Esophagus squamous epithelium (tissue), 5 donors: ENCODE measurements around the gene PRRT2. TPM values are rescaled to one million over a fixed set of nuclear protein-coding genes. Genes with fewer than 3 reads are reported as not detected.

Experiments
- DNase-seq: peaks from one replicate; lab custom pipeline; 2025; lab: John Stamatoyannopoulos, UW
- H3K27ac ChIP-seq, 4 donors: fragments of 200-600 bp; sonication (generic); one replicate each; pipeline ENCODE4 v1.5.1; 2016 to 2019; ENCODE audit warnings: mild to moderate bottlenecking in 1 of 4
- H3K27me3 ChIP-seq, 4 donors: fragments of 200-600 bp; sonication (generic); 1 replicate in 3 of 4; 2 replicates in 1 of 4; pipeline versions ENCODE4 v1.5.1 to v1.6.0; 2017 to 2021; ENCODE audit warnings: antibody characterized with exemption in 1 of 4
- H3K36me3 ChIP-seq, 3 donors: fragments of 200-600 bp; sonication (generic); one replicate each; pipeline ENCODE4 v1.5.1; 2016 to 2019
- H3K4me1 ChIP-seq, 3 donors: fragments of 200-600 bp; sonication (generic); one replicate each; pipeline ENCODE4 v1.5.1; 2017 to 2019
- H3K4me3 ChIP-seq, 4 donors: fragments of 200-600 bp; sonication (generic); 1 replicate in 3 of 4; 2 replicates in 1 of 4; pipeline ENCODE4 v1.5.1; 2016 to 2019; ENCODE audit warnings: mild to moderate bottlenecking in 2 of 4, moderate library complexity in 1 of 4
- H3K9me3 ChIP-seq, 3 donors: fragments of 200-600 bp; sonication (generic); one replicate each; pipeline ENCODE4 v1.5.1; 2016 to 2019
- POLR2A ChIP-seq, 4 donors: fragments of 450-650 bp; IDR thresholded peaks; one replicate each; pipeline ENCODE4 v1.6.1; 2017; ENCODE audit warnings: antibody characterized with exemption in 4 of 4, mild to moderate bottlenecking in 4 of 4, moderate library complexity in 3 of 4
- WGBS, 2 donors: methylation state at CpG; one replicate each; pipeline ENCODE4 v1.1.5; 2018; 5-methylcytosine and 5-hydroxymethylcytosine counted together
- intact Hi-C: fragments of 100-400 bp; cut with DNase I; formaldehyde crosslinking; loops from one replicate; pipeline ENCODE4 v1.15.0; 2022
- total RNA-seq, 4 donors: library from RNA; depleted of rRNA; stranded (reverse); fragments of >200 nt; gene quantifications; one replicate each; pipeline ENCODE4 v1.1.0, GENCODE V29; 2016
- TF ChIP-seq, protein P1 (sequence below), 6 experiments: fragments of 450-650 bp in 4 of 6; fragments of 200-600 bp in 2 of 6; sonication (generic) in 2 of 6; IDR thresholded peaks; one replicate each; pipeline ENCODE4 v1.5.1; 2016 to 2019; ENCODE audit warnings: antibody characterized with exemption in 6 of 6, mild to moderate bottlenecking in 4 of 6, moderate library complexity in 4 of 6
- donor health status: DM: yes; HTN: yes; CAD: no.

PRRT2 gene
- 1 to 10 TPM in 1 of 4 donors, under 1 TPM in 2, not detected in 1; 0.40 to 1.9 (median 0.53) TPM for total RNA-seq

DNA sequence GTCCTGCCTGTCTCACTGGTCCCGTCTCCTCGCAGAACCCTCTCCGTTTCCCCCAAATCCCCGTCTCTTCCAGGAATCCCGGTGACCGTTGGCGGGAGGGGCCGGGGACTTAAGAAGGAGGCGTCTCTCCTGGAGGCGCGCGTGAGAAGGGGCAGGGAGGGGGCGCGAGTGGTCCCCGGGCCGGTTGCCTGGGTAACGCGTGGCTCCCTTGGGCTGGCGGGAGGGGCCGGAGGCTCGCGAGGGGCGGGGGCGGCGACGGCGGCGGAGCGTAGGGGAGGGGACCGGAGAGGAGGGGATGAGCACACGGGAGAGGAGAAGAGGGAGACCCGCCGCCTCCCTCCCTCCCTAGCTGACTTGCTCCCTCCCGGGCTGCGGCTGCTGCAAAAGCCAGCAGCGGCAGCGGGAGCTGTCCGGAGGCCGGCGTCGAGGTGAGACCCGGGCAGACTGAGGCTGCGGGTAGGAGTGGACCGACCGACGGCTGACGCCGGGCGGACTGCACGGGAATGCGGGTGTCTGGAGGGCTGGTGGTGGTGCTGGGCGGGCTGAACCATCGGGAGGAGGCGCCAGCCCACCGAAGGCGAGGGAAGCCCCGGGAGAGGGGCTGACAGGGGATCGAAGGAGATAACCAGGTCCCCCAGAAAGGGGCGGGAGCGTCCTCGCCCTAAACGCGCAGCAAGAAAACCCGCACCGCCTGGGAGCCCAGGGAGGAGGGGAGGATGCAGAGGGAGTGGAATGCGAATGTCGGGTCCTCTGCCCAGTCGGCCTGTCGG, at the start of gene PRRT2:
Gene PRRT2, plus strand, starts transcription at position 298 of the 770 bp plus-strand sequence. CDS start 862 bp downstream, outside the sequence.
- Histone ChIP-seq H3K27me3 (peaks cover 0 to 17% (median 0%) of the 10 kb centered on the region in 4 donors), H3K36me3 (peaks cover 11 to 25% (median 14%) of the 10 kb centered on the region in 3 donors), H3K27ac (peak within 1 kb of the TSS; percentile 74 to 96 (median 89)), H3K9me3 (no peaks in the 10 kb centered on the region), H3K4me1 (peaks cover 61 to 90% (median 75%) of the 10 kb centered on the region in 3 donors), H3K4me3 (peak within 1 kb of the TSS; percentile 29 to 77 (median 50))
- intact Hi-C loops, result no loop called here
- no peak for TF ChIP-seq POLR2A (IDR thresholded peaks at IDR 0.05)
- TF ChIP-seq, protein P1, sequence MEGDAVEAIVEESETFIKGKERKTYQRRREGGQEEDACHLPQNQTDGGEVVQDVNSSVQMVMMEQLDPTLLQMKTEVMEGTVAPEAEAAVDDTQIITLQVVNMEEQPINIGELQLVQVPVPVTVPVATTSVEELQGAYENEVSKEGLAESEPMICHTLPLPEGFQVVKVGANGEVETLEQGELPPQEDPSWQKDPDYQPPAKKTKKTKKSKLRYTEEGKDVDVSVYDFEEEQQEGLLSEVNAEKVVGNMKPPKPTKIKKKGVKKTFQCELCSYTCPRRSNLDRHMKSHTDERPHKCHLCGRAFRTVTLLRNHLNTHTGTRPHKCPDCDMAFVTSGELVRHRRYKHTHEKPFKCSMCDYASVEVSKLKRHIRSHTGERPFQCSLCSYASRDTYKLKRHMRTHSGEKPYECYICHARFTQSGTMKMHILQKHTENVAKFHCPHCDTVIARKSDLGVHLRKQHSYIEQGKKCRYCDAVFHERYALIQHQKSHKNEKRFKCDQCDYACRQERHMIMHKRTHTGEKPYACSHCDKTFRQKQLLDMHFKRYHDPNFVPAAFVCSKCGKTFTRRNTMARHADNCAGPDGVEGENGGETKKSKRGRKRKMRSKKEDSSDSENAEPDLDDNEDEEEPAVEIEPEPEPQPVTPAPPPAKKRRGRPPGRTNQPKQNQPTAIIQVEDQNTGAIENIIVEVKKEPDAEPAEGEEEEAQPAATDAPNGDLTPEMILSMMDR (IDR thresholded peaks at IDR 0.05), result no peak
- 10% methylated on average over 18 to 44 of the region's 69 CpGs for WGBS, 2 donors
- DNase-seq, result no peak

DNA sequence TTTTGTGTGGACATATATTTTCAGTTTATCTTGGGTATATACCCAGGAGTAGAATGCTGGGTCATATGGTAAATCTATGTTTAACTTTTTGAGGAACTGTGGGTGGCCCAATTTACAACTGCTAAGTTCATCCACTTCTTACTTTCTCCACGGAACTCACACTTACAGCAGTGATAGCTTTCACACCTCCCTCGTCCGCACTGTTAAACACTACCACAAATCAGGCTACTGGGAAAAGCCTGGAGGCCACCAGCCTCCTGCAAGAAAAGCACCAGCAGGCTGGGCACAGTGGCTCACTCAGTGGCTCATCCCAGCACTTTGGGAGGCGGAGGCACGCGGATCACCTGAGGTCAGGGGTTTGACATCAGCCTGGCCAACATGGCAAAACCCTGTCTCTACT, 48.7 kb upstream of the PRRT2 start:
- no peak overlapping the region for H3K4me3 ChIP-seq
- H3K9me3 ChIP-seq, result no peaks in the 10 kb centered on the region
- H3K27me3 ChIP-seq, result peaks cover 0 to 5% (median 0%) of the 10 kb centered on the region in 4 donors
- intact Hi-C loops, result no loop called here
- WGBS, 2 donors, result 73 to 74% methylated on average over 3 to 6 of the region's 6 CpGs
- H3K36me3 ChIP-seq, result no peaks in the 10 kb centered on the region
- peaks cover 0 to 4% (median 0%) of the 10 kb centered on the region in 3 donors for H3K4me1 ChIP-seq
- TF ChIP-seq, protein P1 (IDR thresholded peaks at IDR 0.05), result no peak
- TF ChIP-seq POLR2A (IDR thresholded peaks at IDR 0.05), result no peak
- DNase-seq, result no peak
- H3K27ac ChIP-seq, result no peak overlapping the region

DNA sequence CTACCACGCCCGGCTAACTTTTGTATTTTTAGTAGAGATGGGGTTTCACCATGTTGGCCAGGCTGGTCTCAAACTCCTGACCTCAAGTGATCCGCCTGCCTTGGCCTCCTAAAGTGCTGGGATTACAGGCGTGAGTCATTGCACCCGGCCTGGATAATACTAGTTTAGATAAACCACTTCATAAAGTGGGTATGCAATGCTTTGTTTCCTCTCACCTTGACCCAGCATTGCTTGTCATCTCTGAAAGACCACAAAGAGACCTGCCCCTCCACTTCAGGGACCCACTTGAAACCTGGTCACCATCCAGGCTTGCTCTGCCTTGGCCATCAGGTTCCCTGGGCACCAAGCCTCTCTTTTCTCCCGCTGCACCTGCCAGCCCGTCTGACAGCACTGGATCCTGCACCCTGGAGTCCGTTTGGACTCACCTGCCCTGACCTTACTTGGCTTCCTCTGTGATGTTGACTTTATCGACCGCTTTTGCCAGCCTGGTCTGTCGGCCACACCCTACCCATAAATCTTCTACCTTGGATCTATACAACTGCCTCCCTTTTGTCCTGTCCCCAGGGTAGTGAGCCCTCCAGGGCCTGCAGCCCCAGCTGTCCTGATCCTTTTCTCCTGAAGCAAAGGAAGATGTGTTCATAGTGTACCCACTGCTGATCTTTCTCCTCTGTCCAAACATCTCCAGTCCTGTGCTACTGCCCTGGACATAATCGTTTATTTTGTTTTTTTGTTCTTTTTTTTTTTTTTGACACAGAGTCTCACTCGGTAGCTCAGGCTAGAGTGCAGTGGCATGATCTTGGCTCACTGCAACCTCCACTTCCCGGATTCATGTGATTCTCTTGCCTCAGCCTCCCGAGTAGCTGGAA, 46.6 kb upstream of the PRRT2 start:
- no peak overlapping the region for H3K4me3 ChIP-seq
- peaks cover 0 to 4% (median 0%) of the 10 kb centered on the region in 3 donors for H3K4me1 ChIP-seq
- DNase-seq, result no peak
- peaks cover 0 to 5% (median 0%) of the 10 kb centered on the region in 4 donors for H3K27me3 ChIP-seq
- no peak overlapping the region for H3K27ac ChIP-seq
- intact Hi-C loops, result no loop called here
- H3K9me3 ChIP-seq, result no peaks in the 10 kb centered on the region
- TF ChIP-seq POLR2A (IDR thresholded peaks at IDR 0.05), result no peak
- TF ChIP-seq, protein P1 (IDR thresholded peaks at IDR 0.05), result no peak
- no peaks in the 10 kb centered on the region for H3K36me3 ChIP-seq
- 49 to 56% methylated on average over 15 of the region's 15 CpGs for whole genome bisulfite sequencing, 2 donors

DNA sequence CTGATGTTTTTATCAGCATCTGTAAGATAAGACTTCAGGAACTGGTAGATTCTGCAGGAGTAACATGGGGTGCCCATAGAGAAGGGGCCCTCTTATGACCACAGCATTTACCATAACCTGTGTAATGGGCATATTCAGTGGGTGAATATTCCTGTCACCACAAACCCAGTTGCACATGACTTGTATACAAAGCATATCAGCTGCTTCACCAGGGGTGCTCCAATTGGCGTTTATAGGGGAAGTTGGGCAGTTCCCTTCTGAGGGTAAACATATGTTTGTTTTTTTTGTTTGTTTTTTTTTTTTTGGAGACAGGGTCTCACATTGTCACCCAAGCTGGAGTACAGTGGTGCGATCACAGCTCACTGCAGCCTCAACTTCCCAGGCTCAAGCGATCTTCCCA, 45.4 kb upstream of the PRRT2 start:
- WGBS, 2 donors, result 97 to 100% methylated on average over 3 of the region's 3 CpGs
- Histone ChIP-seq H3K27me3 (no peaks in the 10 kb centered on the region), H3K27ac (no peak overlapping the region), H3K4me1 (peaks cover 0 to 4% (median 0%) of the 10 kb centered on the region in 3 donors), H3K9me3 (no peaks in the 10 kb centered on the region), H3K4me3 (no peak overlapping the region), H3K36me3 (no peaks in the 10 kb centered on the region)
- no peak for DNase-seq
- no peak for TF ChIP-seq POLR2A (IDR thresholded peaks at IDR 0.05)
- TF ChIP-seq, protein P1 (IDR thresholded peaks at IDR 0.05), result no peak
- intact Hi-C loops, result no loop called here
